Upper lobe of left lung (tissue), 6 donors: ENCODE measurements around the gene GALP. TPM values are rescaled to one million over a fixed set of nuclear protein-coding genes. Genes with fewer than 3 reads are reported as not detected.
A peak's percentile ranks its signal among the peaks of the same experiment; 100 is the strongest.
"Not testable (repeated sequence)": the region's sequence is repeated elsewhere in the genome, so short reads cannot be mapped to it uniquely, and the experiment has no call there.

ENCODE experiments used
- ATAC-seq, 2 donors: fragments of 200-7000 bp; cut with Tn5 transposase; one replicate each; pipeline ENCODE4 v1.9.1; 2022; ENCODE audit warnings: mild to moderate bottlenecking in 2 of 2, moderate library complexity in 2 of 2; ENCODE audit not compliant: low FRiP score in 2 of 2
- DNase-seq, 2 donors: peaks; one replicate each; pipeline ENCODE4 v3.0.0-alpha.2; 2019 to 2020
- H3K27ac ChIP-seq, 4 donors: fragments of 200-600 bp; sonication (generic); one replicate each; pipeline ENCODE4 v1.5.1; 2016 to 2019
- H3K27me3 ChIP-seq, 4 donors: fragments of 200-600 bp; sonication (generic); one replicate each; pipeline ENCODE4 v1.5.1; 2017 to 2019
- H3K36me3 ChIP-seq, 4 donors: fragments of 200-600 bp; sonication (generic); one replicate each; pipeline ENCODE4 v1.5.1; 2016 to 2019
- H3K4me1 ChIP-seq, 4 donors: fragments of 200-600 bp; sonication (generic); one replicate each; pipeline ENCODE4 v1.5.1; 2018 to 2019
- H3K4me3 ChIP-seq, 4 donors: fragments of 200-600 bp; sonication (generic); one replicate each; pipeline ENCODE4 v1.5.1; 2017 to 2019; ENCODE audit warnings: mild to moderate bottlenecking in 2 of 4, moderate library complexity in 1 of 4
- H3K9me3 ChIP-seq, 4 donors: fragments of 200-600 bp; sonication (generic); one replicate each; pipeline ENCODE4 v1.5.1; 2018 to 2019
- EP300 ChIP-seq, 4 donors: sonication (generic); formaldehyde crosslinking; IDR thresholded peaks; one replicate each; pipeline ENCODE4 v1.5.1; 2017; ENCODE audit warnings: antibody characterized with exemption in 4 of 4, control low read depth in 2 of 4
- POLR2A ChIP-seq, 4 donors: fragments of 450-650 bp; IDR thresholded peaks; one replicate each; pipeline ENCODE4 v1.5.1; 2016 to 2017; ENCODE audit warnings: antibody characterized with exemption in 4 of 4, mild to moderate bottlenecking in 2 of 4
- POLR2AphosphoS5 ChIP-seq, 2 donors: sonication (generic); formaldehyde crosslinking; IDR thresholded peaks; one replicate each; pipeline ENCODE4 v1.5.1; 2017; ENCODE audit warnings: antibody characterized with exemption in 2 of 2
- WGBS, 2 donors: methylation state at CpG; one replicate each; pipeline ENCODE4 v1.1.5; 2017 to 2018; 5-methylcytosine and 5-hydroxymethylcytosine counted together
- total RNA-seq, 6 donors: library from RNA; depleted of rRNA in 4 of 6; stranded (reverse); fragments of >200 nt in 4 of 6; gene quantifications; one replicate each; pipeline versions ENCODE4 v1.1.0 to v1.2.1, GENCODE V29; 2016 to 2021
- TF ChIP-seq, protein P1 (sequence below), 6 experiments: fragments of 450-650 bp in 4 of 6; fragments of 200-600 bp in 2 of 6; sonication (generic) in 2 of 6; IDR thresholded peaks; one replicate each; pipeline ENCODE4 v1.5.1; 2016 to 2019; ENCODE audit warnings: antibody characterized with exemption in 6 of 6
- donor health status: DM: no; HTN: no; CAD: no; lungs with moderate emphysema.
- donor health status: DM: no; HTN: yes; CAD: no; lungs with severe emphysema.

Gene GALP
- total RNA-seq, 6 donors from 2014 or later = not detected

DNA sequence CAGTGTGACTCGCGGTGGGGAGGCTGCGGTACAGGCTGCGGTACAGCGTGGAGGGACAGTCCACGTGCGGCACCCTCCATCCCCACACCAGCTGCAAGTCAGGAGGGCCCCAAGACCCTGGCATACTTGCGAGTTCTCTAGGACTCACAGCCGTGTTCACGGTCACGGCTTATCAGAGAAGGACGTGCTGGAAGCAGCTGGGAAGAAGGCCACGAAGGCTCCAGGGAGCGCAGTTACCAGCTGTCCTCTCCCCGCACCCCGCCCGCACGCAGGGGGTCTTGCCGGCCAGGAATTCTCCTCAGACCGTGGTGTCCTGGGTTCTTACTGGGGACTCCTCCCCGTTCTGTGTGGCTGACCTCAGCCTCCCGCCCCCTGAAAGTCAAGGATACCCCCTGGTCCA, 28.5 kb upstream of the GALP start:
- WGBS, 2 donors = 93 to 96% methylated on average over 21 to 22 of the region's 22 CpGs
- no peak for TF ChIP-seq POLR2A (IDR thresholded peaks at IDR 0.05)
- no peak for TF ChIP-seq EP300 (IDR thresholded peaks at IDR 0.05)
- TF ChIP-seq, protein P1, sequence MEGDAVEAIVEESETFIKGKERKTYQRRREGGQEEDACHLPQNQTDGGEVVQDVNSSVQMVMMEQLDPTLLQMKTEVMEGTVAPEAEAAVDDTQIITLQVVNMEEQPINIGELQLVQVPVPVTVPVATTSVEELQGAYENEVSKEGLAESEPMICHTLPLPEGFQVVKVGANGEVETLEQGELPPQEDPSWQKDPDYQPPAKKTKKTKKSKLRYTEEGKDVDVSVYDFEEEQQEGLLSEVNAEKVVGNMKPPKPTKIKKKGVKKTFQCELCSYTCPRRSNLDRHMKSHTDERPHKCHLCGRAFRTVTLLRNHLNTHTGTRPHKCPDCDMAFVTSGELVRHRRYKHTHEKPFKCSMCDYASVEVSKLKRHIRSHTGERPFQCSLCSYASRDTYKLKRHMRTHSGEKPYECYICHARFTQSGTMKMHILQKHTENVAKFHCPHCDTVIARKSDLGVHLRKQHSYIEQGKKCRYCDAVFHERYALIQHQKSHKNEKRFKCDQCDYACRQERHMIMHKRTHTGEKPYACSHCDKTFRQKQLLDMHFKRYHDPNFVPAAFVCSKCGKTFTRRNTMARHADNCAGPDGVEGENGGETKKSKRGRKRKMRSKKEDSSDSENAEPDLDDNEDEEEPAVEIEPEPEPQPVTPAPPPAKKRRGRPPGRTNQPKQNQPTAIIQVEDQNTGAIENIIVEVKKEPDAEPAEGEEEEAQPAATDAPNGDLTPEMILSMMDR (IDR thresholded peaks at IDR 0.05) = no peak
- TF ChIP-seq POLR2AphosphoS5 (IDR thresholded peaks at IDR 0.05) = no peak
- Histone ChIP-seq H3K4me3 (no peak overlapping the region), H3K27ac (no peak overlapping the region), H3K27me3 (no peaks in the 10 kb centered on the region), H3K4me1 (peaks cover 9 to 37% (median 14%) of the 10 kb centered on the region in 4 donors), H3K36me3 (peaks cover 0 to 33% (median 22%) of the 10 kb centered on the region in 4 donors), H3K9me3 (no peaks in the 10 kb centered on the region)
- ATAC-seq = no peak
- no peak for DNase-seq

DNA sequence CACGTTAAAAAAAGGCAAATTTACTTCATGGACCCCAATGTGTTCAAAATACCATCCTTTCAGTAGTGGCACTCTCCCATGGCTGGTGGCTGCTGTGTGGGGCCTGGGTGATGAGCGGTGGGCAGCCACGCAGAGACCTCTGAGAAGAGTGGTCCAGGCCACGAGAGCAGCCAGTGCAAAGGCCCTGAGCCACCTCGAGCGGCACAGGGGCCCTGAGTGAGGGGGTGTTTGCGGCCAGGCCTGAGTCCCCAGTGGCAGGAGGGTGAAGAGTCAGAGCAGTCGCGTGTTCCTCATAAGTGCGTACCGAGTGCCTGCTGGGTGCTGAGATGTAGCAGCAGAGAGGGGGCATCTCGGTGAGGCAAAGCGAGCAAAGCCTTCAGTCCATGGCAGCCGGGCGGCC, 27.7 kb upstream of the GALP start:
- peaks cover 1 to 32% (median 15%) of the 10 kb centered on the region in 4 donors for H3K4me1 ChIP-seq
- H3K9me3 ChIP-seq = no peaks in the 10 kb centered on the region
- TF ChIP-seq, protein P1 (IDR thresholded peaks at IDR 0.05) = no peak
- TF ChIP-seq POLR2A (IDR thresholded peaks at IDR 0.05) (no peak), POLR2AphosphoS5 (IDR thresholded peaks at IDR 0.05) (no peak), EP300 (IDR thresholded peaks at IDR 0.05) (no peak)
- no peak for DNase-seq
- peaks cover 0 to 33% (median 22%) of the 10 kb centered on the region in 4 donors for H3K36me3 ChIP-seq
- no peak overlapping the region for H3K4me3 ChIP-seq
- no peak for ATAC-seq
- H3K27ac ChIP-seq = peak overlapping the region in 1 of 4 donors; percentile 11
- 93 to 94% methylated on average over 15 of the region's 15 CpGs for WGBS, 2 donors
- H3K27me3 ChIP-seq = no peaks in the 10 kb centered on the region

GRCh38 chr19:56148955-56149655, 26.7 kb upstream of the GALP start:
- not testable (repeated sequence) for ATAC-seq
- H3K36me3 ChIP-seq = peaks cover 0 to 33% (median 22%) of the 10 kb centered on the region in 4 donors

GRCh38 chr19:56149656-56150038, 26.2 kb upstream of the GALP start:
- Histone ChIP-seq H3K27me3 (no peaks in the 10 kb centered on the region), H3K27ac (no peak overlapping the region), H3K9me3 (no peaks in the 10 kb centered on the region), H3K4me1 (peaks cover 0 to 16% (median 8%) of the 10 kb centered on the region in 4 donors), H3K36me3 (peaks cover 0 to 33% (median 22%) of the 10 kb centered on the region in 4 donors), H3K4me3 (no peak overlapping the region)
- no peak for DNase-seq
- ATAC-seq = no peak
- WGBS, 2 donors = 80 to 99% methylated on average over 4 to 5 of the region's 5 CpGs
- TF ChIP-seq POLR2A (IDR thresholded peaks at IDR 0.05) (no peak), EP300 (IDR thresholded peaks at IDR 0.05) (no peak), POLR2AphosphoS5 (IDR thresholded peaks at IDR 0.05) (no peak)
- TF ChIP-seq, protein P1 (IDR thresholded peaks at IDR 0.05) = no peak

More at GRCh38 chr19:56148955-56149655, 26.7 kb upstream of the GALP start:
- WGBS, 2 donors = 94 to 97% methylated on average over 12 of the region's 12 CpGs
- not testable (repeated sequence) for H3K4me3 ChIP-seq, H3K27ac ChIP-seq, H3K9me3 ChIP-seq, DNase-seq, H3K27me3 ChIP-seq
- peaks cover 0 to 21% (median 10%) of the 10 kb centered on the region in 4 donors for H3K4me1 ChIP-seq

- WGBS, 2 donors = 90 to 94% methylated on average over 11 of the region's 11 CpGs
- Histone ChIP-seq H3K9me3 (no peaks in the 10 kb centered on the region), H3K4me3 (no peak overlapping the region), H3K36me3 (peaks cover 0 to 37% (median 25%) of the 10 kb centered on the region in 4 donors), H3K4me1 (peaks cover under 1 to 11% (median 8%) of the 10 kb centered on the region in 4 donors), H3K27ac (no peak overlapping the region), H3K27me3 (no peaks in the 10 kb centered on the region)
- ATAC-seq (no peak), DNase-seq (no peak)
- TF ChIP-seq, protein P1 (IDR thresholded peaks at IDR 0.05) = no peak
- no peak for TF ChIP-seq POLR2AphosphoS5 (IDR thresholded peaks at IDR 0.05)
- TF ChIP-seq POLR2A (IDR thresholded peaks at IDR 0.05) = no peak
- TF ChIP-seq EP300 (IDR thresholded peaks at IDR 0.05) = no peak
Observed at GRCh38 chr19:56150358-56150757, 25.4 kb upstream of the GALP start.
